Astrocyte of the spinal cord (primary cell): ENCODE data around the gene KIF27.
"Not testable (repeated sequence)": the region's sequence is repeated elsewhere in the genome, so short reads cannot be mapped to it uniquely, and the experiment has no call there.

Experiments used
- DNase-seq: peaks from one replicate; pipeline ENCODE4 v3.0.0; 2011; ENCODE audit warnings: low read depth, low spot score
- H3K4me3 ChIP-seq: 2 replicates; pipeline ENCODE4 v1.5.1; 2011; ENCODE audit warnings: low read depth, mild to moderate bottlenecking, low read length, moderate library complexity
- CTCF ChIP-seq: IDR thresholded peaks from 2 replicates; pipeline ENCODE4 v1.5.1; 2012; ENCODE audit warnings: low read depth, mild to moderate bottlenecking, low read length, inconsistent platforms
- in situ Hi-C: cut with HindIII; loops from 2 replicates; pipeline ENCODE4 v1.10.0; 2017; ENCODE audit warnings: low sequenced_read_pairs

KIF27 gene

GRCh38 chr9:83817011-83817355 lies 104.2 kb downstream of the KIF27 start:
- in situ Hi-C loops, DNase-seq: not testable (repeated sequence)
- peak overlapping the region; percentile 47 for H3K4me3 ChIP-seq

- in situ Hi-C loops, DNase-seq, H3K4me3 ChIP-seq: not testable (repeated sequence)
Measured at GRCh38 chr9:83815120-83815519, 106.1 kb downstream of the KIF27 start.

- in situ Hi-C loops, DNase-seq, H3K4me3 ChIP-seq: not testable (repeated sequence)
Measured at GRCh38 chr9:83809213-83809612, 112.0 kb downstream of the KIF27 start.

- DNase-seq, H3K4me3 ChIP-seq, in situ Hi-C loops: not testable (repeated sequence)
Measured at GRCh38 chr9:83804454-83804853, 116.8 kb downstream of the KIF27 start.

- in situ Hi-C loops, H3K4me3 ChIP-seq, DNase-seq: not testable (repeated sequence)
Measured at GRCh38 chr9:83803941-83804340, 117.3 kb downstream of the KIF27 start.

GRCh38 chr9:83800236-83801033 lies 120.8 kb downstream of the KIF27 start:
- H3K4me3 ChIP-seq = no peak overlapping the region

GRCh38 chr9:83794051-83794450 lies 127.2 kb downstream of the KIF27 start:
- no peak overlapping the region for H3K4me3 ChIP-seq
- no peak for TF ChIP-seq CTCF
- in situ Hi-C loops = no loop called here
- no peak for DNase-seq

More at GRCh38 chr9:83800236-83801033, 120.8 kb downstream of the KIF27 start:
- in situ Hi-C loops = no loop called here
- no peak for TF ChIP-seq CTCF
- no peak for DNase-seq

- DNase-seq = no peak
- H3K4me3 ChIP-seq = no peak overlapping the region
- in situ Hi-C loops = no loop called here
- no peak for TF ChIP-seq CTCF
Measured at GRCh38 chr9:83792746-83793145, 128.5 kb downstream of the KIF27 start.
